MG63 (cell line): ENCODE results near the gene ATRIP. TPM values are rescaled to one million over a fixed set of nuclear protein-coding genes. Genes with fewer than 3 reads are reported as not detected.
A peak's percentile ranks its signal among the peaks of the same experiment; 100 is the strongest.
"Not testable (repeated sequence)": the region's sequence is repeated elsewhere in the genome, so short reads cannot be mapped to it uniquely, and the experiment has no call there.

Experiments used
- DNase-seq: peaks from one replicate; pipeline ENCODE4 v3.0.0-alpha.2; 2020
- H3K27me3 ChIP-seq: fragments of 250-450 bp; sonication (Bioruptor Pico); 2 replicates; pipeline ENCODE4 v1.5.1; 2020; ENCODE audit warnings: mild to moderate bottlenecking, moderate library complexity
- H3K36me3 ChIP-seq: fragments of 250-450 bp; sonication (Bioruptor Pico); 2 replicates; pipeline ENCODE4 v1.5.1; 2020; ENCODE audit warnings: mild to moderate bottlenecking, moderate library complexity
- H3K4me3 ChIP-seq: fragments of 250-450 bp; sonication (Bioruptor Pico); 2 replicates; pipeline ENCODE4 v1.5.1; 2020; ENCODE audit warnings: mild to moderate bottlenecking, moderate library complexity
- H3K9me3 ChIP-seq: fragments of 250-450 bp; sonication (Bioruptor Pico); 2 replicates; pipeline ENCODE4 v1.5.1; 2020; ENCODE audit warnings: mild to moderate bottlenecking, moderate library complexity
- total RNA-seq: library from RNA; depleted of rRNA; stranded (reverse); fragments of >200 nt; shearing (Covaris generic); gene quantifications from 2 replicates; pipeline ENCODE4 v1.2.3, GENCODE V29; 2014; ENCODE audit warnings: low replicate concordance

Gene ATRIP
- total RNA-seq, 1 experiment from 2014 or later = 6.8 TPM

DNA sequence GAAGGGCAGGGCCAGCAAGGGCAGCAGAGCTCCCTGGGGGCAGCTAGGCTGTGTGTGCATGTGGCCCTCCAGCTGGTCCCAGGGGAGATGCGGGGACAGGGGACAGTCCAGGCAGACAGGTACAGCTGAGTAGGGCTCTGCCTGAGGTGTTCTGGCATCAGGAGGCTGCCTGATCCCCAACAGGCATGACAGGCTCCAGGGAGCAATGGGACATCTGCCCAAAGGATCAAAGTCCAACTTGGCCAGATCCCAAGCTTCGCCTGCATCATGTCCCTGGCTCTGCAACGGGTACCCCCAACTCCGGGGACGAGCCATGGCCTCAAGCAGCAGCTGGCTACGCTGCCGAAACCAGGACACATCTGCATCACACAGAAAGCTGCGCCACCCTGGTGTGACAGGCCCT lies 21.8 kb downstream of the ATRIP start:
- Histone ChIP-seq H3K9me3 (no peaks in the 10 kb centered on the region), H3K36me3 (peaks cover 21% of the 10 kb centered on the region), H3K4me3 (no peak overlapping the region), H3K27me3 (no peaks in the 10 kb centered on the region)
- DNase-seq = no peak

GRCh38 chr3:48469046-48469915 lies 22.7 kb downstream of the ATRIP start:
- Histone ChIP-seq H3K4me3 (no peak overlapping the region), H3K36me3 (peaks cover 21% of the 10 kb centered on the region), H3K9me3 (no peaks in the 10 kb centered on the region), H3K27me3 (no peaks in the 10 kb centered on the region)
- DNase-seq = no peak

GRCh38 chr3:48470286-48470685 lies 23.7 kb downstream of the ATRIP start:
- no peak for DNase-seq
- Histone ChIP-seq H3K36me3 (peaks cover 19% of the 10 kb centered on the region), H3K27me3 (no peaks in the 10 kb centered on the region)

DNA sequence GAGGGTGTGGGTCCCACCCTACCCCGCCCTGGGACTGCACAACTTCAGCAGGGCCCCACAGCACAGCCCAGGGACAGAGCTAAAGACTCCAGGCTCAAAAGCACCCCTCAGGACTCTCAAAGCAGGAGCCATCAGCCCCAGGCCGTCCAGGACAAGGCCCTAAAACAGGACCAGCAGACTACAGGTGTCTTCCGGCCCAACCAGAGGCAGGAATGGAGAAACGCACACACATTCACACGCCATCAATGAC lies 26.1 kb downstream of the ATRIP start:
- H3K36me3 ChIP-seq = peaks cover 5% of the 10 kb centered on the region
- peak; percentile 31 for DNase-seq
- H3K4me3 ChIP-seq = peak overlapping the region; percentile 69
- no peaks in the 10 kb centered on the region for H3K9me3 ChIP-seq
- H3K27me3 ChIP-seq = no peaks in the 10 kb centered on the region

More at GRCh38 chr3:48470286-48470685, 23.7 kb downstream of the ATRIP start:
- Histone ChIP-seq H3K9me3 (no peaks in the 10 kb centered on the region), H3K4me3 (no peak overlapping the region)

- no peaks in the 10 kb centered on the region for H3K27me3 ChIP-seq
- peak; percentile 88 for DNase-seq
- H3K9me3 ChIP-seq = no peaks in the 10 kb centered on the region
- peaks cover 2% of the 10 kb centered on the region for H3K36me3 ChIP-seq
- H3K4me3 ChIP-seq = peak overlapping the region; percentile 69
These were observed 26.5 kb downstream of the ATRIP start for GRCh38 chr3:48472923-48473616.

GRCh38 chr3:48473617-48473952 lies 27.0 kb downstream of the ATRIP start:
- H3K4me3 ChIP-seq = no peak overlapping the region
- no peaks in the 10 kb centered on the region for H3K27me3 ChIP-seq
- no peak for DNase-seq
- no peaks in the 10 kb centered on the region; the same call in none of the 2 replicates for H3K36me3 ChIP-seq
- H3K9me3 ChIP-seq = no peaks in the 10 kb centered on the region

DNA sequence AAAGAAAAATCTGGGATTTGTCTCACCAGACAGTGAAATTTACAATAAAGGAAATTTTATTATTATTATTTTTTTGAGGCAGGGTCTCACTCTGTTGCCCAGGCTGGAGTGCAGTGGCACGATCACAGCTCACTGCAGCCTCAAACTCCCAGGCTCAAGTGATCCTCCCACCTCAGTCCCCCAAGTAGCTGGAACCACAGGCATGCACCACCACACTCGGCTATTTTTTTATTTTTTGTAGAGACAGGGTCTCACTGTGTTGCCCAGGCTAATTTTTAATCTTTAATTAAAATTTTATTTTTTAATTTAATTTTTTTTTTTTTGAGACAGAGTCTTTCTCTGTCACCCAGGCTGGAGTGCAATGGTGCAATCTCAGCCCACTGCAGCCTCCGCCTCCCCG lies 27.5 kb downstream of the ATRIP start:
- not testable (repeated sequence) for DNase-seq, H3K4me3 ChIP-seq, H3K36me3 ChIP-seq, H3K27me3 ChIP-seq, H3K9me3 ChIP-seq

DNA sequence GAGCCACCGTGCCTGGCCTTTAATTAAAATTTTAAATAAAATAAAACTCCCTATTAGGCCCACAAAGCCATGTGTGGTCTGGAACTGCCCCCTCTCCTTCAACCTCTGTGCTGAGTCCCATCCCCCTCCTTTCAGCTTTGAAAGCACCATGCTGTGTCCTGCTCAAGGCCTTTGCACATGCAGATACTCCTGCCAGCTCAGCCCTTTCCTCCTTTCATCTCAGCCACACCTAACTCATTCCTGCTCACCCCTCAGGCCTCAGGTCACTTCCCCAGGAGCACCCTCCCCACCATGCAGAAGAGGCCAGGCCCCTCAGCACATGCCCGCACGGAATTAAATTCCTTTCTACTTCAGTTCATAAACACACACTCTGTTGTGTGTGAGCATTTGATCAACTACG lies 28.1 kb downstream of the ATRIP start:
- DNase-seq = no peak
- H3K4me3 ChIP-seq = no peak overlapping the region
- no peaks in the 10 kb centered on the region; the same call in 1 of the 2 replicates for H3K36me3 ChIP-seq
- no peaks in the 10 kb centered on the region for H3K9me3 ChIP-seq
- no peaks in the 10 kb centered on the region for H3K27me3 ChIP-seq

- no peak for DNase-seq
- Histone ChIP-seq H3K4me3 (no peak overlapping the region), H3K36me3 (no peaks in the 10 kb centered on the region), H3K27me3 (no peaks in the 10 kb centered on the region), H3K9me3 (no peaks in the 10 kb centered on the region)
These were observed 28.7 kb downstream of the ATRIP start for GRCh38 chr3:48475188-48475587.

- Histone ChIP-seq H3K36me3 (no peaks in the 10 kb centered on the region), H3K4me3 (no peak overlapping the region), H3K9me3 (no peaks in the 10 kb centered on the region), H3K27me3 (no peaks in the 10 kb centered on the region)
- no peak for DNase-seq
These were observed 30.0 kb downstream of the ATRIP start for GRCh38 chr3:48476426-48477053.

GRCh38 chr3:48477959-48478520 lies 31.5 kb downstream of the ATRIP start:
- H3K27me3 ChIP-seq = no peaks in the 10 kb centered on the region
- no peak for DNase-seq
- H3K4me3 ChIP-seq = no peak overlapping the region
- H3K36me3 ChIP-seq = no peaks in the 10 kb centered on the region
- no peaks in the 10 kb centered on the region for H3K9me3 ChIP-seq

DNA sequence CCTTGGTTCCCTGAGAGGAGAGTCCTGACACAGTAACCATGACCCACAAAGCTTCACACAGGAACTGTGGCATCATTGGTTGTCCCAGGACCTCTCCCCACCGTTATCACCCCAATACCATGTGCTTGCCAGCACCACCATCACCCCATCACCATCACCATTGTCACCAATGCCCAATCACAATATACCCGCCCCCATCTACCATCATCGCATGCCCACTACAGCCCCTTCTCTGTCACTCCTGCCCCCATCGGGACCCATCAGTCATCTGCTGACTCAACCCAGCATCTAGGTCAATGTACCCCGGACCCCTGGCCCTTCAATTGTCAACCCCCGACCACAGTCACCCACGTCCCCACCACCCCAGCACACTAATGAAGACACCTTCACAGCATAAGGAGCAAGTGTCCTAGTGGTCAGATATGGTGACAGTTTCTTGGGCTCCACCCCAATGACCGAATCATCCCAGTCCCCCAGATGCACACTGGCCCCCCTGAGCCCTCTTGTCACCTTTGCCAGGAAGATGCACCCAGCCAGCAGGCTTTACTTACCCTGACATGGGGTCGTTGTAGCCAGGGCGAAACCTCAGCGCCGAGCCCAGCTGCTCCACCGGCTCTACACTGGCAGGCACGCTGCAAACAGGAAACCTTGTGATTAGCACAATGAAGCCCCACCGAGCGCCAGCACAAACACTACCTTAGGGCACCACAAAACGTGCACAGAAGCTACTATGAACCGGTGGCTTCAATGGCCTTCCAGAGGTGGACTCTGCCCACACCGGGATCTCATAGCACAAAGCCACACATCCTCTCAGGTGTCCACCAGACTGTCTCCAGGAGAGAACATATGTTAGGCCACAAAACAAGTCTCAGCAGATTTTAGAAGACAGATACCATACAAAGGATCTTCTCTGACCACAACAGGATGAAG lies 32.4 kb downstream of the ATRIP start:
- no peaks in the 10 kb centered on the region for H3K9me3 ChIP-seq
- DNase-seq = no peak
- no peaks in the 10 kb centered on the region for H3K27me3 ChIP-seq
- no peak overlapping the region for H3K4me3 ChIP-seq
- H3K36me3 ChIP-seq = no peaks in the 10 kb centered on the region

GRCh38 chr3:48480891-48481290 lies 34.4 kb downstream of the ATRIP start:
- not testable (repeated sequence) for H3K4me3 ChIP-seq, H3K27me3 ChIP-seq, H3K9me3 ChIP-seq, H3K36me3 ChIP-seq, DNase-seq

GRCh38 chr3:48482822-48483221 lies 36.3 kb downstream of the ATRIP start:
- not testable (repeated sequence) for DNase-seq, H3K9me3 ChIP-seq, H3K4me3 ChIP-seq, H3K36me3 ChIP-seq, H3K27me3 ChIP-seq

- Histone ChIP-seq H3K4me3 (no peak overlapping the region), H3K36me3 (no peaks in the 10 kb centered on the region), H3K27me3 (no peaks in the 10 kb centered on the region), H3K9me3 (no peaks in the 10 kb centered on the region)
- no peak for DNase-seq
These were observed 40.4 kb downstream of the ATRIP start for GRCh38 chr3:48486952-48487351.

DNA sequence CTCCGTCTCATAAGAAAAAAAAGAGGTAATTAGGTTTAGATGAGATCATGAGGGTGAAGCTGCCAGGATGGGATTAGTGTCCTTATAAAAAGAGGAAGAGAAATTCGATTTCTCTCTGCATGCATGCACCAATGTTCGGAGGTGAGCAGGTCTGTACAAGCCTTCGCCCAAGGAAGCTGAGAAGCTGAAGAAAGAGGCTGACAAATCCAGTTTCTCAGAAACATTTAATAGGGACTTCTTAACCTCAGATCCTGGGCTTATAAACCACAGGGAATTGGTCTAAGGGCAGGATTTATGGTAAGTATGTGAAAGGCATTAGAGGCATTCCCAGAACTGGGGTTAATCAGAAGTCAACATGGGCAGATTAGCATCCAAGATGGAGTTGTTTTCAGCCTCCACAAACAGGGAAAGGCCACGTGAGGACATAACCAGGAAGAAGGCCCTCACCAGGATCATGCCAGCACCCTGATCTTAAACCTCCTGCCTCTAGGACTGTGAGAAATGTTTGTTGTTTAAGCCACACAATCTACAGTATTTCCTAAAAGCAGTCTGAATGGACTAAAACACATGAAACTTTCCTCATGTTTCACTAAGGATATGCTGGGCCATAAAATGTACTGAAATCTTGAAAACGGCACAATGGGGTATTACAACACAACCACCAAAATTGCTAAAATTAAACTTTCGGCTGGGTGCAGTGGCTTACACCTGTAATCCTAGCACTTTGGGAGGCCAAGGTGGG lies 46.1 kb downstream of the ATRIP start:
- H3K27me3 ChIP-seq = no peaks in the 10 kb centered on the region
- no peak overlapping the region for H3K4me3 ChIP-seq
- no peaks in the 10 kb centered on the region for H3K9me3 ChIP-seq
- H3K36me3 ChIP-seq = no peaks in the 10 kb centered on the region
- DNase-seq = peak; percentile 33
